ENCODE measurements around the gene NRTN.
A peak's percentile ranks its signal among the peaks of the same experiment; 100 is the strongest.

Gene NRTN

DNA sequence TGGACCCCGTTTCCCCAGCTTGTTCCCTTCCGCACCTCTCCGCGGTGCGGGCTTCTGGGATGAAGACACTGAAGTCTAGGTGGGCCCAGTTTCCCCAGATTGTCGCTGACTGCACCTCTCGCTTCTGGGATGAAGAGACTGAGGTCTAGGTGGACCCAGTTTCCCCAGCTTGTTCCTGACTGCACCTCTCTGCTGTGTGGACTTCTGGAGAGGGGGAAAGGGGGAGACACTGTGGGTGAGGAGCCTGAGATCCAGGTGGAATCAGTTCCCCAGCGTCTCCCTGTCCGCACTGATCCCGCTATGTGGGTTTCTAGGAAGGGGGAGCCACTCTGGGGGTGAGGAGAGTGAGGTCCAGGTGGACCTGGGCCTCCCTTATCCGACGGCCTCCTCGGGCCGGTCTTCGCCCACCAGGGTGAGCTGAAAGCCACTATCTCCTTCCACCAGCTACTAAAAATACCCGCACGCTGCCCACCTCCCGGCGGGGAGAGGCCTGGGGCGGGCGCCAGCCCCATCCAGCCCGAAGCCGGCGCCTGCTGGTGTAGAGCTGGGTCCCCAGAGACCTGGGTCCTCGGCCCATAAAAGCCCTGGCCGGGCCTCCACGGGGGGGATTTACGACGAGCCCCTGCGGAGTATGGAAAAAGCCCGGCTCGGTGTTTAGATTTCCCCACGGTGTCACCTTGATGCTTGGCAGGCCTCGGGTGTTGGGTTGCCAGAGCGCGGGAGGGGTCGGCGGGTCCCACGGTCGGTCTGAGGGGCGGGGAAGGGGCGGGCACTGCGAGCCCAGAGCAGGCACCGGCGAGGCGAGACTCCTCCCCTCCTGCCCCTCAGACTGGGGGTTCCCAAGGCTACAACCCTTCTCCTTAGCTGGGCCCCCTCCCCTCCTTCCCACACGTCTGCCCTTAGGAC is 24.0 kb downstream of the NRTN start:
- H3K36me3 ChIP-seq = no peaks in the 10 kb centered on the region
- peak overlapping the region; percentile 36 to 46 for H3K4me3 ChIP-seq
- H3K9me3 ChIP-seq = no peaks in the 10 kb centered on the region
- no peak for DNase-seq
- no peak overlapping the region for H3K27ac ChIP-seq
- intact Hi-C loops (cut with DNase I; ENCODE audit: low total_unique reads) = loop anchor here (5.0 kb wide), 1 partner anchor 1933 kb away; the partner anchor contains the start of gene CLEC4M
- peaks cover 3 to 82% of the 10 kb centered on the region in 2 donors for H3K27me3 ChIP-seq
- TF ChIP-seq CTCF (IDR thresholded peaks at IDR 0.05) = no peak
- H3K4me1 ChIP-seq = peaks cover 0 to 24% (median 16%) of the 10 kb centered on the region in 4 donors

DNA sequence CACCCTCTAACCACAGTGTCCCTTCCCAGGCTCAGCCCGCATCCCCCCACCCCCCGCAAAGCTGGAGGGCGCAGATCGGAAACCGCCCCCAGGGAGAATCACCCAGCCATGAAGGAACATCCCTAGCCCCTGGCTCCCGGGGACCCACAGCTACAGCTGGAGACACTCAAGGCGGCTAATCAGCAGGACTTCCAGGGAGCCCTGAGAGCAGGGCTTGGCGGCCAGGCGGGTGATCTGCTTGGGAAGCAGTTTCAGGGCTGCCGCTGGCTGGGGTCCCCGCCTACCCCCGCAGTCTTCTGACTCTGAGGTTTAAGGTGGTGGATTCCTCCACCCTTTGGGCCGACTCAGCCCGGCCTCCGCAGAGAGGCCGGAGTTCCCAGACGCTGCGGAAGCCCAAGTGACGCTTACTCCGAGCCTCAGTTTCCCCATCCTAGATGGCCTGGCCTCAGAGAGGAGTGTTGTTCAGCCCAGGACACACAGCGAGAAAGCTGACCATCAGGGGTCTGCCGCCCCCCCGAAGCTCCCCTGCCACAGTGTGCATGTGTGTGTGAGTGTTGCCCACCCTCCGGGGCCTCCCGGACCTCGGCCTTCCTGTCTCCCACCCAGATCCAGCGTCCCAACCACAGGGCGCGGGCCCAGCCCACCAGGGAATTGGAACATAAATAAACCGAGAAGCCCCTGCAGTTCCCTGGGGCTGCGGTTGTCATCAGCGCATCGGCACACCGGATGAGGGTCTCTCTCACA is 24.9 kb downstream of the NRTN start:
- no peak for DNase-seq
- Histone ChIP-seq H3K9me3 (no peaks in the 10 kb centered on the region), H3K4me3 (no peak overlapping the region), H3K27me3 (peaks cover 3 to 79% of the 10 kb centered on the region in 2 donors), H3K27ac (no peak overlapping the region), H3K36me3 (no peaks in the 10 kb centered on the region), H3K4me1 (peaks cover 0 to 24% (median 16%) of the 10 kb centered on the region in 4 donors)
- TF ChIP-seq CTCF (IDR thresholded peaks at IDR 0.05) = no peak
- intact Hi-C loops (cut with DNase I; ENCODE audit: low total_unique reads) = loop anchor here (5.0 kb wide), 1 partner anchor 1933 kb away; the partner anchor contains the start of gene CLEC4M

- Histone ChIP-seq H3K4me3 (no peak overlapping the region), H3K36me3 (no peaks in the 10 kb centered on the region), H3K27me3 (peaks cover 3 to 69% of the 10 kb centered on the region in 2 donors), H3K4me1 (peaks cover 0 to 24% (median 16%) of the 10 kb centered on the region in 4 donors), H3K27ac (no peak overlapping the region), H3K9me3 (no peaks in the 10 kb centered on the region)
- intact Hi-C loops (cut with DNase I; ENCODE audit: low total_unique reads) = no loop called here
- no peak for DNase-seq
- no peak for TF ChIP-seq CTCF (IDR thresholded peaks at IDR 0.05)
These were observed 26.3 kb downstream of the NRTN start for GRCh38 chr19:5831159-5831558.

- Histone ChIP-seq H3K4me3 (no peak overlapping the region), H3K4me1 (peaks cover 0 to 18% (median 14%) of the 10 kb centered on the region in 4 donors), H3K36me3 (no peaks in the 10 kb centered on the region), H3K9me3 (no peaks in the 10 kb centered on the region), H3K27ac (no peak overlapping the region), H3K27me3 (peaks cover 3 to 66% of the 10 kb centered on the region in 2 donors)
- no peak for TF ChIP-seq CTCF (IDR thresholded peaks at IDR 0.05)
- DNase-seq = no peak
- intact Hi-C loops (cut with DNase I; ENCODE audit: low total_unique reads) = no loop called here
These were observed 27.2 kb downstream of the NRTN start for GRCh38 chr19:5832061-5832460.

GRCh38 chr19:5832527-5833216 is 27.8 kb downstream of the NRTN start:
- H3K27ac ChIP-seq = no peak overlapping the region
- intact Hi-C loops (cut with DNase I; ENCODE audit: low total_unique reads) = no loop called here
- peaks cover 3 to 62% of the 10 kb centered on the region in 2 donors for H3K27me3 ChIP-seq
- no peaks in the 10 kb centered on the region for H3K9me3 ChIP-seq
- H3K36me3 ChIP-seq = no peaks in the 10 kb centered on the region
- H3K4me3 ChIP-seq = no peak overlapping the region
- H3K4me1 ChIP-seq = peaks cover 0 to 18% (median 14%) of the 10 kb centered on the region in 4 donors
- TF ChIP-seq CTCF (IDR thresholded peaks at IDR 0.05) = no peak
- DNase-seq = no peak

All from tibial artery (tissue), 4 donors.